Lung (tissue), 12 donors: ENCODE results near the gene CRB2. TPM values are rescaled to one million over a fixed set of nuclear protein-coding genes. Genes with fewer than 3 reads are reported as not detected.

Source experiments
- ATAC-seq: fragments of 200-7000 bp; cut with Tn5 transposase; one replicate; pipeline ENCODE4 v1.9.1; 2020; ENCODE audit warnings: moderate number of reproducible peaks; ENCODE audit not compliant: insufficient read depth, low FRiP score
- DNase-seq, 3 donors: peaks; one replicate each; pipeline ENCODE4 v3.0.0-alpha.2; 2013 to 2017
- H3K27ac ChIP-seq, 2 donors: one replicate each; pipeline ENCODE4 v1.5.1; 2013; ENCODE audit warnings: mild to moderate bottlenecking in 2 of 2, moderate library complexity in 2 of 2, control low read depth in 1 of 2, inconsistent platforms in 1 of 2, low read depth in 1 of 2, low read length in 1 of 2
- H3K27me3 ChIP-seq, 3 donors: one replicate each; pipeline ENCODE4 v1.5.1; 2013; ENCODE audit warnings: low read length in 2 of 3; ENCODE audit not compliant: control insufficient read depth in 3 of 3, insufficient read depth in 3 of 3
- H3K36me3 ChIP-seq, 4 donors: one replicate each; pipeline ENCODE4 v1.5.1; 2013; ENCODE audit warnings: low read length in 4 of 4, mild to moderate bottlenecking in 1 of 4, moderate library complexity in 1 of 4; ENCODE audit not compliant: control insufficient read depth in 4 of 4, insufficient read depth in 4 of 4
- H3K4me1 ChIP-seq, 5 donors: one replicate each; pipeline ENCODE4 v1.5.1; 2013; ENCODE audit warnings: low read length in 5 of 5, mild to moderate bottlenecking in 2 of 5, moderate library complexity in 1 of 5; ENCODE audit not compliant: control insufficient read depth in 5 of 5, insufficient read depth in 5 of 5
- H3K4me3 ChIP-seq: one replicate; pipeline ENCODE4 v1.5.1; 2013; ENCODE audit warnings: mild to moderate bottlenecking, control low read depth, moderate library complexity
- H3K9ac ChIP-seq, 2 donors: one replicate each; pipeline ENCODE4 v1.5.1; 2013; ENCODE audit warnings: low read length in 2 of 2, control low read depth in 1 of 2; ENCODE audit not compliant: insufficient read depth in 1 of 2
- H3K9me3 ChIP-seq, 4 donors: one replicate each; pipeline ENCODE4 v1.5.1; 2013; ENCODE audit warnings: low read length in 3 of 4, mild to moderate bottlenecking in 1 of 4, moderate library complexity in 1 of 4; ENCODE audit not compliant: control insufficient read depth in 4 of 4, insufficient read depth in 3 of 4
- WGBS, 2 donors: extraction: QIAGEN DNeasy Blood & Tissue Kit; methylation state at CpG; one replicate each; pipeline ENCODE4 v1.1.7; 2013; 5-methylcytosine and 5-hydroxymethylcytosine counted together
- polyA plus RNA-seq, 2 donors: library from polyadenylated mRNA; stranded (reverse); fragments of 200-250 nt; gene quantifications; one replicate each; pipeline ENCODE4 v1.2.1, GENCODE V29; 2013
- total RNA-seq, 2 donors: library from RNA; depleted of rRNA in 1 of 2; stranded (reverse); fragments of >200 nt in 1 of 2; gene quantifications; one replicate each; pipeline ENCODE4 v1.2.1, GENCODE V29; 2014 to 2021
- TF ChIP-seq, protein P1 (sequence below): IDR thresholded peaks from 2 replicates; pipeline ENCODE4 v1.5.1; 2012; ENCODE audit warnings: mild to moderate bottlenecking; ENCODE audit errors: control extremely low read depth, extremely low read depth
- donor health status: control.
- donor health status: control.
- donor health status: Bipolar disorder and iron deficiency.
- donor health status: healthy.
- donor health status: DM: yes; HTN: yes; CAD: no.

The CRB2 gene
- total and polyA plus RNA-seq, 4 donors, result 0.01 to 0.34 (median 0.21) TPM

DNA sequence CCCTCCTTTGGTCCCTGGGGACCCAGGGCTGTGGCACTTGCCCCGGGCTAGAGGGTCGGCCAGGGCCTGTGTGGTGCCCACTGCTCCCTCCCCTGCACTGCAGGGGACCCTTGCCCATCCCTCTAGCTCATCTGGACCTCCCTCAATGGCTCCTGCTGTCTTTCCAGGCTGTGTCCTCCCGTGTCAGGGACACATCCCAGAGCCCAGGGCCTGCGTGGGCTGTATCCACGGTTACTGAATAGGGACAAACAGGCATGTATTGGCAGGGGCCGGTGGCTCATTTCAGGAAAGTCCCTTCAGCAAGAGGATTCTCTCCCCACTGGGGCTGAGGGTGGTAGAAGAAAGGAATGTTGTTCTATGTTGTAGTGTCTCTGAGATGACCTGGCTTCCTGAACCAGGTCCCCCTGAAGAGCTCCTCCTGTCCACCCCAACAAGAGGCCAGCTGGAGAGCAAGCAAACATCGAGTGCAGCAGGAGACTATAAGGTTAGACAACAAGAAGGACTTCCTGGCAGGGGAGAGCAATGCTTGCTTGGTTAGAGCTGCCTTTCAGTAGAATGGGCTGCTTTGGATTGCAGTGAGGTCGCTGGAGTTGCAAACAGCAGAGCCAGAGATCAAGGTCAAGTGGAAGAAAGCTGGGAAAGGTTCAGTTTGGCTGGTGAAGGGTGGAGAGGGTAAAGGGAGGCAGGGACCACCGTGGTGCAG is 1.0 kb upstream of the CRB2 start:
- DNase-seq (no peak), ATAC-seq (no peak)
- WGBS, 2 donors, result 55 to 58% methylated on average over 9 of the region's 9 CpGs

DNA sequence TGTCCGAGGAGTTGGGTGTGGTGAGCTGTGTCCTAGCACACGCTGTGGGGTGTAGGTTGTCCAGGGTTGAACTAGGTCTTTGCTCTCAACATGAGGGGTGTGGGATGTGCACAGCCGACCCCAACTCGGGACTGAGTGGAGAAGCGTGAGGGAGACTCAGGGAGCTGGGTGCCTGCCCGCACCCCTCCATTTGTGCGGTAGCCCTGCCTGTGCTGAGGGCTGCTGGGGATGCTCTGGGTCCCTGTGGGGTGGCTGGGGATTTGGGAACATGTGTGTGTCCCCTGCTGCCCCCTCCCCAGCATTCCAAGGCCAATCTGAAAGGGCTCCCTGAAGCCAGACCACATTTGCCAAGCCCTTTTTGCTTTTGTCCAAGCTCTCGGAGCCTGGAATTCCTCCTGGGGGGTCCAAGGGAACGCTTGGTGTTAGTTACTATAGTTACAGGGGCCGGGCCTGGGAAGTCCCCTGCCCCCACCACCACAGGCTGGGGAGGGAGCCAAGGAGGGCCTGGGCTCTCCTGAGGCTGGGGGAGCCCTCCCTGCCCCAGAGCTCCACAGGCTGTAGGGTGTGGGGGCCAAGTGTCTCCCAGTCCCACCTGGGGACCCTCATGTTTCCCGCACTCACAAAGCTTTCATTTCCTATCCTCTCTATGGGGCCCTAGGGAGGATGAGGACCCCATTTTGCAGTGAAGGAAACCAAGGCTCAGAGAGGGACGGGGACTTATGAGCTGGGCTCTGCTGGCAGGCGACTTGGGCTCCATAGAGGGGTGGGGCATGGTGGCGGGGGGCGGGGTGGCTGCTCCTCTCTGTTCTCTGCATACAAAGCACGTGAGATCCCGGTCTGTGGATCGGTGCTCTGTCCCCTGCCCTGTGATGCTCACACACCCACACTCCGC is 1.1 kb downstream of the CRB2 start:
- Histone ChIP-seq H3K9ac (no peak overlapping the region), H3K4me1 (peaks cover 0 to 15% (median 5%) of the 10 kb centered on the region in 5 donors), H3K4me3 (no peak overlapping the region), H3K36me3 (no peaks in the 10 kb centered on the region), H3K27me3 (no peaks in the 10 kb centered on the region), H3K27ac (no peak overlapping the region), H3K9me3 (no peaks in the 10 kb centered on the region)
- DNase-seq (no peak), ATAC-seq (no peak)
- TF ChIP-seq, protein P1, sequence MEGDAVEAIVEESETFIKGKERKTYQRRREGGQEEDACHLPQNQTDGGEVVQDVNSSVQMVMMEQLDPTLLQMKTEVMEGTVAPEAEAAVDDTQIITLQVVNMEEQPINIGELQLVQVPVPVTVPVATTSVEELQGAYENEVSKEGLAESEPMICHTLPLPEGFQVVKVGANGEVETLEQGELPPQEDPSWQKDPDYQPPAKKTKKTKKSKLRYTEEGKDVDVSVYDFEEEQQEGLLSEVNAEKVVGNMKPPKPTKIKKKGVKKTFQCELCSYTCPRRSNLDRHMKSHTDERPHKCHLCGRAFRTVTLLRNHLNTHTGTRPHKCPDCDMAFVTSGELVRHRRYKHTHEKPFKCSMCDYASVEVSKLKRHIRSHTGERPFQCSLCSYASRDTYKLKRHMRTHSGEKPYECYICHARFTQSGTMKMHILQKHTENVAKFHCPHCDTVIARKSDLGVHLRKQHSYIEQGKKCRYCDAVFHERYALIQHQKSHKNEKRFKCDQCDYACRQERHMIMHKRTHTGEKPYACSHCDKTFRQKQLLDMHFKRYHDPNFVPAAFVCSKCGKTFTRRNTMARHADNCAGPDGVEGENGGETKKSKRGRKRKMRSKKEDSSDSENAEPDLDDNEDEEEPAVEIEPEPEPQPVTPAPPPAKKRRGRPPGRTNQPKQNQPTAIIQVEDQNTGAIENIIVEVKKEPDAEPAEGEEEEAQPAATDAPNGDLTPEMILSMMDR, result no peak
- WGBS, 2 donors, result 70 to 83% methylated on average over 19 of the region's 19 CpGs

More for the DNA sequence above, 1.0 kb upstream of the CRB2 start:
- H3K9ac ChIP-seq, result no peak overlapping the region
- no peak overlapping the region for H3K4me3 ChIP-seq
- no peak overlapping the region for H3K27ac ChIP-seq
- peaks cover 0 to 7% (median 0%) of the 10 kb centered on the region in 5 donors for H3K4me1 ChIP-seq
- H3K9me3 ChIP-seq, result no peaks in the 10 kb centered on the region
- no peaks in the 10 kb centered on the region for H3K36me3 ChIP-seq
- TF ChIP-seq, protein P1, result no peak
- no peaks in the 10 kb centered on the region for H3K27me3 ChIP-seq

DNA sequence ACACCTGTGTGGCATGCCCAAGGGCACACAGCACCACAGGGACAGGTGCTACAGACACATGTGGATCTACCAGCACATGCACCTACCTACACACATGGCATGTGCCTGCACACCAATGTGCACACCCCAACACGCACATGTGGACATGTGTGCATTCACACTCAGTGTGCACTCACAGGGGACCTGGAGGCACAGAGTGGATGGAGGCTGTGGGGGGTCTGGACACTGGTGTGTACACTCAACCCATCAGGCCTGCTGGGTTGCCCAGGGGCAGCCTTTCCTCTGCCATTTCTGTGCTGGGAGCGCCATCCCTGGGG is 1.7 kb downstream of the CRB2 start:
- Histone ChIP-seq H3K4me1 (peaks cover 0 to 15% (median 5%) of the 10 kb centered on the region in 5 donors), H3K4me3 (no peak overlapping the region), H3K36me3 (no peaks in the 10 kb centered on the region), H3K9me3 (no peaks in the 10 kb centered on the region), H3K27ac (no peak overlapping the region), H3K27me3 (no peaks in the 10 kb centered on the region), H3K9ac (no peak overlapping the region)
- TF ChIP-seq, protein P1, result no peak
- 97 to 98% methylated on average over 2 of the region's 2 CpGs for WGBS, 2 donors
- DNase-seq, result no peak
- ATAC-seq, result no peak
